HPDE6-E6E7 (cell line): ENCODE measurements around the gene MRGPRX2.

Source experiments
- DNase-seq: peaks from one replicate; pipeline ENCODE4 v3.0.0; 2011; ENCODE audit warnings: missing footprints; ENCODE audit errors: extremely low spot score

MRGPRX2 gene

GRCh38 chr11:19075636-19076035 lies 15.1 kb upstream of the MRGPRX2 start:
- DNase-seq = no peak

GRCh38 chr11:19073454-19074415 lies 13.2 kb upstream of the MRGPRX2 start:
- no peak for DNase-seq

DNA sequence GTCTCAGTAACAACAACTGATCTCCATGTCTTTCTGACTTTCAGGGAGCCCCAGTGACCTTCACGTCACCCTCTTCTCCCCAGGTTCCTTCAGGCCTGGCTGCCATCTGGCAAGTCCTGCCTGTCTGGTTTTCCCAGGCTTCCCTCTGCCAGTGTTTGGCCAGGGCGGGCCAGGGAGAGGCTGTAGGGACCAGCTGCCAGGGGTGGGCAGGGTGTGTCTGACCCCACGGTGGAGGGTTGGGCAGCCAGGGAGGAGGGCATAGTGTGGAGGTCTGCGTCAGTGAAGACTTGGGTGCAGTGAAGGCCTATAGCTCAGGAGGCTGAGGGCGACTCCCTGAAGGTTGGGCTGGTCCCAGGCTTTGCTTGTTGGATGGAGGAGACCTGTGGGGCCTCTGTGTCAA lies 11.9 kb upstream of the MRGPRX2 start:
- no peak for DNase-seq

- peak; percentile 51 for DNase-seq
Measured at GRCh38 chr11:19071255-19071654, 10.7 kb upstream of the MRGPRX2 start.

DNA sequence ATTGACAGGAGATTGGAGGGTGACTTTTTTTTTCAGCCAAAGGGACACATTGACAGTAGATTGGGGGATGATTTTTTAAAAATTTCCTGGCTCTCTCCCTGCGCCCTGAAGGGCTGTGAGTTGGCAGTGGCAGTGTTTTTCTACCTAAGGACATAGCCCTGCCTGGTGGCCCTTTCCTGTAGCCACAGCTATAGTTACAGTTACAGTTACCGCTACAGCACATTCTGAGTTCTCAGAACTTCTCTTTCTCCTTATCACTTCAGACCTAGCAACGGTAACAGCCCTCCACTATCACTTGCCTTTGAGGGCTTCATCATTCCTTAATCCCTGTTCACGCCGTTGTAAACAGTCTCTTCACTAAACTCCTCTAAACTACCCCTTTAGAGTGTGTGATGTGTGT lies 684 bp downstream of the MRGPRX2 start:
- no peak for DNase-seq

- no peak for DNase-seq
Measured at GRCh38 chr11:19055905-19056304, 4.6 kb downstream of the MRGPRX2 start.

- DNase-seq = no peak
Measured at GRCh38 chr11:19055016-19055415, 5.5 kb downstream of the MRGPRX2 start.

- no peak for DNase-seq
Measured at GRCh38 chr11:19053909-19054308, 6.6 kb downstream of the MRGPRX2 start.

DNA sequence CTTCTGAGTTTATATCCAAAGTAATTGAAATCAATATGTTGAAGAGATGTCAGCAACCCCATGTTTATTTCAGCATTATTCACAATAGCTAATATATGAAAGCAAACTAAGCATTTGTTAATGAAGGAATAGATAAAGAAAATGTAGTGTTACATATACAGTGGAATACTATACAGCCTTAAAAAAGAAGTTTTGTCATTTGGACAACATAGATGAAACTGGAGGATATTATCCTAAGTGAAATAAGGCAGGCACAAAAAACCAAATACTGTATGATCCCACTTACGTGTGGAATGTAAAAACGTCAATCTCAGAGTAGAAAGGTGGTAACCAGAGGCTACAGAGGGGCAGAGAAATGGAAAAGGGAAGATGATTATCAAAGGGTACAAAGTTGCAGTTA lies 10.2 kb downstream of the MRGPRX2 start:
- no peak for DNase-seq

- DNase-seq = no peak
Measured at GRCh38 chr11:19049351-19049750, 11.2 kb downstream of the MRGPRX2 start.

GRCh38 chr11:19040051-19040450 lies 20.5 kb downstream of the MRGPRX2 start:
- DNase-seq = no peak

GRCh38 chr11:19039409-19039808 lies 21.1 kb downstream of the MRGPRX2 start:
- DNase-seq = no peak

DNA sequence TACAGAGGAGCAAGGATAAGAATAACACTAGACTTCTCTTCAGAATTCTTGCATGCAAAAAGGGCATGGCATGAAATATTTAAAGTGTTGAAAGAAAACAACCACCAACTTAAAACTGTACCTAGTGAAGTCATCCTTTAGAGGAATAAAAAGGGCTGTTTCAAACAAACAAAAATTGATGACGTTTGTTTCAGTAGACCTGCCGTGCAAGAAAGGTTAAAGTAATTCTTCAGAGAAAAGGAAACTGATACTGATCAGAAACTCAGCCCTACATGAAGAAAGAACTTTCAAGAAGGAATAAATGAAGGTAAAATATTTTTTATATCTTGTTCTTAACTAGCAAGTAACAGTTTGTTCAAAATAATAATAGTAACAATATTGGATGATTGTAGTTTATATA lies 27.5 kb downstream of the MRGPRX2 start:
- no peak for DNase-seq

DNA sequence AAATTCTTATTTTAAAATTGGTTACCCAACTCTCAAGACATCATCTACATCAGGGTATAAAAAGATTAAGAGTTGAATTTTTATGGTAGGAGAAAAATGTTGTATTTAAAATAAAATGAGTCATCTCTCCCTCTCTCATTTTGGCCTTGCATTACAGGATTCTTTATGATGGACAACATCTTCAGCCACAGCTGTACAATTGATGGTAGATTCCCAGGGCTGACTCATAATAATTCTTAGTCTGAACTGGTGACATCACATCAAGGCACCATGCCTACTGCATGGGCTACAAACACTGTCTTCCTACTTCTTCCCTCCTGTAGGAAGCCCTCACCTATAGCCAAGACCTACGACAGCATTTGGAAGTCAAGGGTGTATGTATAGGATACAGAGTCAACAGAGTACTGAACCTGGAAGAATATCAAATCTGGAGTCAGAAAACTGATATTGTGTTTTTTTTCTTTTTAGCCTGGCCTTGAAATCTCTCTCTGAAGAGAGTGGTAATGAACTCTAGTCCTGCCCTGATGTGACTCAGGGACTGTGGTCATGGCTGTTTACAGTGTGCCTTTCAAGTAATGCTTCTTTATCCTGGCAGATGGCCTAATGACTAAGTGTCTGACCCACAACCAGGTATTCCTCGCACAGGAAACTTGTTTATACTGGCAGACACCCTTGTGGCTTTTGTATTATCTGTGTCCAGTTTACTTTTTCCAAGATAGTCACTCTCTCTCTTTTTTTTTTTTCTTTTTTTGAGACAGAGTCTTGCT lies 32.5 kb downstream of the MRGPRX2 start:
- peak; percentile 84 for DNase-seq

GRCh38 chr11:19026862-19027261 lies 33.7 kb downstream of the MRGPRX2 start:
- DNase-seq = no peak

DNA sequence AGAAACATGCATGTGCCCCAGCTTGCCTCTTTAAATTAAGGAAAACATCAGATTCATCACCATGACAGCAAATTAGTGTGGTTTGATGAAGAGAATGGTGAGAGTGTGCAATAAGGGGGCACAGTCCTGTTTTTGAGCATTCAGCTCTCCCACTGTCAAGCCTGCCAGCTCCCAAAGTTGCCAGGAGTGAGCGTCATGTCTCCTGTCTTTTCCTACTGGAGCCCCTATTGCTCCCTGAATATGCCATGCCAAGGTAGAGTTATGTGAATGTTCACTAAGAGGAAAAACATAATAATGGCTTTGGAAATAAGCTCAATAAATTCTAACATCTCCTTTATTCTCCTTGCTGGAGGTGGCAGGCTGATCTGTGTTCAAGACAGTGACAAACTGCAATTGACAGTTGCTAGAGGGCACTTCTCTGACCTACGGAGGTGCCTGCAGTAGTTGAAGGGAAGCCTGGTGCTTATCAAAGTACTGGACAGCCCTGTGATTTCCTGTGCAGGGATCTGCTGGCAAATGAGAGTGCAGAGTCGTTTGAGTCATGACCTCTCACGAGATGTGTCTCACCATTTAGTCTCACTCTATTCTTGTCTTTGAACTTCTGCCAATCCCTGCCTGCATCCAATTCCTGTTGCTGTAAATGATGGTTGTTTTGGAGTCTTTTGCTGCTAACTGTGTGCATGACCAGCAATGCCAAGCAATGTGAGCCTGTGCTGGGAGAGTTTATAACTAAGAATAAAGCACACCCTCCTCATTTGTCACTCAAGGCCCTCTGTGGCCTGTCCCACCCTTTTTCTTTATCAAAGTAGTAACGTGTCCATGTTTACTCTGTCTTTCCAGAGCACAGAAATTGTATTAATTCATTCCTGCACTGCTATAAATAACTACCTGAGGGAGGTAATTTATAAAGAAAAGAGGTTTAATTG lies 34.8 kb downstream of the MRGPRX2 start:
- DNase-seq = no peak

DNA sequence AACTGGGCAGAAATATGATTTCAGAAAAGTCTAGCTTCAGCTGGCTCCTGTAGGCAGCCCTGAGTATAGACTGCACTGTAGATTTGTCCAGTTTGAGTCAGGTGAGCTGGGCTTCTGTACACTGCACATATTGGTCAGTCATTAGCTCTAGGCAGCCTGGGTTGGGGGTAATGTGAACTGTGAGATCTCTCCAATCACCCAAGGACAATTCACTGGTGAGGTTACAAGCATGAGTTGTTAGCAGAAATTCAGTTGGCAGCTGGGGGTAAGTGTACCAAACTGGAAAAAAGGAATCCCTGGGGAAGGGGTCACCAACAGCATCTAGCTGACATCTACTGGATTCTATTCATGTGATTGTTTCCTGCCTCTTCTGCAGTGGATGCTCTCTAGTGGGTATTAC lies 39.7 kb downstream of the MRGPRX2 start:
- DNase-seq = no peak

DNA sequence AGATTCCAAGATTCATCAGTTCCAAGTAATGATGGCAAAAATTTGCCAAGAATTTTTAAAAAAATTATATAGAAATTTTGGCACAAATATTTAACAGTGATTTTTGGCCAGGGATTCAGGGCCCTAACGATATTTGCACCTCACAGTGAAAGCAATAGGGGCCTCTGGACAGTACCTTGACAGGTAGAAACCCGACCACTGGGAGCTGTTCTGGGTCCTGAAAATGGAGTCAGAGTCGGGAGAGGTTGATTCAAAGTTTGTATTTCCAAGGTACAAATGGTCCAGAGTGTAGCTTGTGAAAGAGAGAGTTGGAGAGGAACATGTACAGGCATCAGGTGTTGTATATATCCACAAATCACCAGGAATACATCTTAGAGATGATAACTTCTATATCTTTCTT lies 41.6 kb downstream of the MRGPRX2 start:
- no peak for DNase-seq

- no peak for DNase-seq
Measured at GRCh38 chr11:19013181-19013857, 47.2 kb downstream of the MRGPRX2 start.

- no peak for DNase-seq
Measured at GRCh38 chr11:19012636-19013035, 47.9 kb downstream of the MRGPRX2 start.
